GOT3 (cell line): ENCODE results near the gene ST6GALNAC6.
A peak's percentile ranks its signal among the peaks of the same experiment; 100 is the strongest.
"Not testable (repeated sequence)": the region's sequence is repeated elsewhere in the genome, so short reads cannot be mapped to it uniquely, and the experiment has no call there.

ENCODE experiments used
- DNase-seq: peaks from one replicate; lab custom pipeline; 2025; ENCODE audit warnings: mixed read lengths; lab: John Stamatoyannopoulos, UW

Gene ST6GALNAC6

GRCh38 chr9:127854960-127855359 lies 44.4 kb downstream of the ST6GALNAC6 start:
- no peak for DNase-seq

GRCh38 chr9:127854184-127854806 lies 45.1 kb downstream of the ST6GALNAC6 start, which contains the start of gene ENG:
TSS of gene ENG (minus strand) at chr9:127854658. CDS start at chr9:127854355, 303 bp downstream.
- no peak for DNase-seq

GRCh38 chr9:127853312-127854183 lies 45.9 kb downstream of the ST6GALNAC6 start:
- DNase-seq: no peak

DNA sequence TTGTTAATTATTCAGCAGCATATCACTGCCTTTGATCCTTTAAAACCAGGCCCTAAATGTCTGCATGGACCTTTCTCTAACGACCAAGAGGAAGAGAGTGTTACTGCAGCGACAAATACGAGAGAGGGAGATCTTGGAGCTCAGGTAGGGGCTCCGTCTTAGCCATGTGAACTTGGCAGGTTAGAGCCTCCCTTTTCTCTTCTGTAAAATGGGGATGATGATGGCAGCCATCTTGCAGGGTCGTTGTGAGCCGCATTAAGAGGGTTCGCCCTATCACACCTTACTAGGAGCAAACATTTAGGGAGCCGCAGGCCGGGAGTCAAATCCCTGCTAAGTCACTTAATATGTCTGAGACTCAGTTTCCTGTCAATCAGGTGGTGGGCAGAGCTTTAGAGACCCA lies 46.6 kb downstream of the ST6GALNAC6 start:
- DNase-seq: no peak

- DNase-seq: no peak
These were observed 49.0 kb downstream of the ST6GALNAC6 start for GRCh38 chr9:127850286-127850830.

- no peak for DNase-seq
These were observed 50.5 kb downstream of the ST6GALNAC6 start for GRCh38 chr9:127848756-127849504.

DNA sequence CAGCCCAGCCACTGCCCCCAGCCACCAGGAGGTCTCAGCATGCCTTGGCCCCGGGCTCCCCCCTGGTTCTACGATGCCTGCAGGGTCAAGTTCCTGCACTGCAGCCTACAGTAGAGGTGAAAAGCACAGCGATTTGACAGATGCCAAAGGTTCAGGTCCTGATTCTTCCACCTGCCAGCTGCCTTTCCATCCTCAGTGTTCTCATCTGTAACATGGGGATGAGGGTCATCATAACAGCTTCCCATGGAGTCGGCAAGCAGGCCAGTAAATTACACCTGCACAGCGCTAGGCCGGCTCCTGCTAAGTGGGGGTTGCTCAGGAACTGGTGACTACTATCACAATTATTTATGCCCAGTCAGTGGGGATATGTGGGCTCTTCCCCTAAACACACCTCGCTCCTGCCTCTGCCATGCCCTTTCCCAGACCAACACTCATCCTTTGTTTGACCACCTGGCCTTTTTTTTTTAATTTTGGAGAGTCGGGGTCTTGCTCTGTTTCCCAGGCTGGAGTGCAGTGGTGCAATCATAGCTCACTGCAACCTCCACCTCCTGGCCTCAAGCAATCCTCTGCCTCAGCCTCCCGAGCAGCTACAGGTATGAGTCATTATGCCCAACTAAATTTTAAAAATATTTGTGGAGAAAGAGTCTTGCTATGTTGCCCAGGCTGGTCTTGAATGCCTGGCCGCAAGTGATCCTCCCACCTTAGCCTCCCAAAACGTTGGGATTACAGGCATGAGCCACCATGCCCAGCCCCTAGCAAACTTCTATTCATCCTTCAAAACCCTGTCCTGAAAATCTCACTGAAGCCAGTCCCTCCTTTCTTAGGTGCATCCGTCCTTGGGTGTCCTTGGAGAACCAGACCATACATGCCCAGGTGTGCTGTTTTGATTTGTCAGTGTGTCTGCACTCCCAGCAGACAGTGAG lies 51.3 kb downstream of the ST6GALNAC6 start:
- DNase-seq: no peak

DNA sequence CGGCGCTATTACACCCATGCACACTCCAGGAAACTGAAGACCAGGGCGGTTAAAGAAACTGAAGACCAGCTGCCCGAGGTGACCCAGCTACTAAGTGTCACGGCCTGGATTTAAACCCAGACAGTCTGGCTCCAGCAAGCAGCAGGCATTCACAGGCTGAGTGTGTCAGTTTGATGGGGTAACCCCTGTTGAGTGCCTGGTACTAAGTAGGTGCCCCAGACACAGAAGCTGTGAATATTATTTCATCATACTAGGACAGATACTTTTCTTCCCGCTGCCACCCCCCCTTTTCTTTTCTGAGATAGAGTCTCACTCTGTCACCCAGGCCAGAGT lies 52.3 kb downstream of the ST6GALNAC6 start:
- no peak for DNase-seq

DNA sequence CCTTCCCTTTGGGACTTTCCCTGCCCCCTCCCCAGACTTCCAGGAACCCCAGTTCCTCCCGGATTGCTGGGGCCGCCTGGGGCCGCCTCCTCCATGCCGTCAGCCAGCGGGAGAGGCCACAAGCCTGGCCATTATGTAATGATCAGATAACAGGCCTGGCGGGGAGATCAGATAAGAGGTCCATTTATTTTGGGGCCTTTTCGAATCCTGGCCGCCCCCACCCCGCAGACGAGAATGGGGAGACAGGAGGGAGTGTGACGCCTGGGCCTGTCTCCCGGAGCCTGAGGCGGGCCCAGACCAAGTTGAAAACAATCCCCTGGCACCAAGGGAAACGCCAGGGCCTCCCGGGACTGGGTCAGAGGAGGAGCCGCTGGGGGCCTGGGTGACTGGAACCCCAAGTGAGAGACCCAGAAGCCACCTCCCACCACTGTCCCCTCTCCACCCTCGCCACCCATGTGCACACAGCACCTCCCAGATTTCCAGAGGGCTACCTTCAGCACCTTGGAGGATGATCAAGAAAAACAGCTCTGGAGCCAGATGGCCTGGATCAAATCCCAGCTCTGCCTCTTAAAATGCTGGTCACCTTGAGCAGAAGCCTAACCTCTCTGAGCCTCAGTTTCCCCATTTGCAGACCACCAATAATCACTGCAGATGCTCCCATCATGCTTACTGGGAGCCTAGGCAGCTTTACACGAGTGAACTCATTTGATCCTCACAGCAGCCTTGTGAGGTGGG lies 52.8 kb downstream of the ST6GALNAC6 start:
- DNase-seq: no peak

GRCh38 chr9:127845619-127846018 lies 53.8 kb downstream of the ST6GALNAC6 start:
- not testable (repeated sequence) for DNase-seq

DNA sequence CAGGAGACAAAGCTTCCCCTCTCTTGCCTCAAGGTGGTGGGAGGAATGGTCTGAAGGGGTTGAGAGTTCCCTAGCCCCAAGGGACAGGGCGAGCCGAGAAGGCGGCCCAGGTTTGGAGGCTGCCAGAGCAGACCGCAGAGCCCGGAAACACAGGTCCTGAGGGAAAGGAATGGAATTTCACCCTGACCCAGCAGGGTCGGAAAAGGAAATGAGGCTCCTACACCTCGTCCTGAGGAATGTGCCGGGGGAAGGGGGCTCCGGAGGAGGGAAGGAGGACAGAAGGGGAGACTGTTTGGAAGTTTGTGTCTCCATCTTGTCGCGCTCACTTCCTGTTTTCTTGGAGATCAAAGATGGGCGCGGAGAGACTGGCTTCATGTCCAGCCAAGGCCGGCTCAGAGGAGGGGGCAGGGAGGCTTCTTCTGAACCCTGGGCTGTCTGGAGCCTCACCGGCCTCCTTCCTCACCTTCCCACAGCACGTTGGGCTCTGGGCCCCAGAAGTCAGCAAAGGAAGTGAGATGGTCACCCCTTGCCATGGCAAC lies 54.5 kb downstream of the ST6GALNAC6 start:
- no peak for DNase-seq

DNA sequence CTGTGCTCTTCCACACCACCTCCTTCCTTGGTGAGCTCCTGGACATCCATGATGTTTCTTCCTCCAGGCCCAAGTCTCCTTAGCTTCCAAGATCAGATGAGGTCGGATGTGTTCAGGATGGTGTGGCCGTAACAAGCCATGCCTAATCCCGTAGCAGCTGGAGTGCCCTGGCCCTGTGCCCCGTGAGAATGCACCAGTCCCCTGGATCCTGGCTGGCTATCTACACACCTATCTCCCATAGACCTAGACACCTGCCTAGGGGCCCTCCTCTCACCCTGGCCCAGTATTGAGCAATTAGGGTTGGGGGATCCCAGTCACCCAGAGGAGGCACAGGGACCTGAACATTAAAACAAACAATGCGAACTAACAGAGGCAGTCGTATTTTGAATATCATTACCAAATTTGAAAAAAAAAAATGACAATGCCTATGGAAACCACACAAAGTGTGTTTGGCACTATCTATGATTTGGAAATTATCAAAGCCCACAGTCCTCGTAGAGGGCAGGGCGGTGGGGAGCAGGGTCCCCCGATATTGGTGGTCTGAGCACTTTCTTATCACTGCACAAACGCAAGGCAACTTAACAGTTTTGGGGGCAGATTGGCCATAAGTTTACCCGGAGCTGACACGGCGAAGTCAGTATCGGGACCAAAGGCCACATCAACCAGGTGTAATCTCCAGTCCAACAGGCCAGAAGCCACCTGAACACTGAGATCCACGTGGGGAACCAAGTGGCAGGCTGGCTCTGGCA lies 58.1 kb downstream of the ST6GALNAC6 start:
- DNase-seq: no peak

DNA sequence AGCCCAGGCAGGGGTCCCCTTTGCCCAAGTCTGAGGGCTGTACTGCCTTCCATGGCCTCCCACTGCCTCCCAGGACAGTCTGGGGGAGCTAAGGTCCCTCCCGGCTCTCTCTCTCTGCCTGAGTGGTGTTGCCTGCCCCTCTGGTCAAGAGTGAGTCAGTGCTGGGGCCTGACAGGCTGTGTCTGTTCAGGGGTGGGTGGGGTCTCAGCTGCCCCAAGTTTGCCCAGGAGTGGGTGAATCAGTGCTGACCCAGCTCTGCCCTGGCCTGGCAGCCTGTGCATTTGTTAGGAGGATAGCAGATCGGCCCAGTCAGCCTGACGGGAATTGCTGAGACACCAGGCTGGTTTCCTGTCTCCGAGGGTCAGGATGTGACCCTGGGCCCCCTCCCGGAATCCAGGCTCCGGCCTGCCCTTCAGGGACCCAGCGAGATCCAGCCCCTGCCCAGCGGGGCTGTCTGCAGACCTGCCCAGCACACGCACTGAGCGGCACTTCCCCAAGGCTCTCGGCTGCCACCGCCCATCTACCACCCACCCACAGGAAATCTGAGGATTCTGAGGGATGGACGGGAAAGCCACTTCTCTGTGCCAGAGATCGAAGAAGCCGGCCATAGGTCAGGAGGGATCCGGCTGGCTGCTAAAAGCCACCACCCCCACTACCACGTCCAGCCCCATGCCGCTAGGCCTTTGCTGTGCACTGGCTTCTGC lies 60.9 kb downstream of the ST6GALNAC6 start:
- DNase-seq: peak; percentile 65

DNA sequence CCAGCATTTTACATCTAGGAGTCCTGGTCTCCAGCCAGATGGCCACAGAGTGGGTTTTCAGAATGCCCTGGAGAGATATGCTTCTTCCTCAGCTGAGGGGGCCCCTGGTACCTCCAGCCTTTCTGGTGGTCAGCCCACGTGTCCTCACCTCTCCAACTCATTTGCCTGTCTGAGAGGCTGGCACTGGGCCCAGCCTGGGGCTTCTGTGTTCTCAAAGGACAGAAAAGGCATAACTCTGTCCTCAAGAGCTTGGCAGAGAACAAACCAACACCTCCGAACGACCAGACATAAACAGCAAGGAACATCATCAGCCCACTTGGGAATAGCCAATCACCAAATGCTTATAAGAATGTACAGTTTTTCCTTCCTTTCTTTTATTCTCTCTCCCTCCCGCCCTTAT lies 62.1 kb downstream of the ST6GALNAC6 start:
- no peak for DNase-seq

- DNase-seq: not testable (repeated sequence)
These were observed 62.8 kb downstream of the ST6GALNAC6 start for GRCh38 chr9:127836561-127836960.

DNA sequence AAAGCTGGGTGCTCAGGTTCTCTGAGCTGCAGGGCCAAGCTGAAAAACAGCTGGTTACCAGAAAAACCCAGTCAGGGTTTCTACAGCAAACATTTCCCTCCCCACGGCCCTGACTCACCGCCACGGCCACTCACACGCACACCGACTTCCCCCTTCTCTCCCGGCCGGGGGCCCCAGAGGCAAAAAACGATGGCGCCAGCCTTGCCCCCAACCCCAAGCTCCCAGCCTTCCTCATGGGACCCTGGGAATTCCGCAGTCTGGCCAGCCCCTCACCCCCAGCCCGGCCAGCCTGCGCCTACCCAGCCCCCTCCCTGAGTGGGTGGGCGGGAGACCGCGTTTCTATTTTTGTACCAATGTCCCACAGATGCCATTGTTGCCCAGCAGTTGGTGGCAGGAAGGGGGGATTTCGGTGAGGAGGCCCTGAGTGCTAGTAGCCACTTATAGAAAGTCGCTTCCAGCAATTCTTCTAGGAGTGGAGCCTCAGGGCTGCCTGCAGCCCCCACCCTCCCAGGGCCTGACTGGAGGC lies 63.3 kb downstream of the ST6GALNAC6 start:
- DNase-seq: no peak
